Stimulated activated naive B cell treated with anti-CD40 and anti-IgM and Interleukin-4, amounts not matched to agents 10 μg/mL and 1 μg/mL and 100 μg/mL, for 72 hours (primary cell): ENCODE results near the gene HAGHL.

Experiments used
- ATAC-seq, 2 donors: fragments of 150-1000 bp; cut with Tn5 transposase; replicated peaks; 2 replicates each; pipeline ENCODE4 v1.10.0; 2021; ENCODE audit warnings: moderate library complexity in 1 of 2
- DNase-seq: peaks from one replicate; pipeline ENCODE4 v3.0.0; 2021
- H3K27ac Mint-ChIP-seq: one replicate; pipeline ENCODE4 v1.8.0; 2022; ENCODE audit warnings: mild to moderate bottlenecking, mixed read lengths
- H3K27me3 Mint-ChIP-seq, 2 donors: one replicate each; pipeline ENCODE4 v1.8.0; 2022; ENCODE audit warnings: mixed read lengths in 2 of 2
- H3K36me3 Mint-ChIP-seq, 2 donors: one replicate each; pipeline ENCODE4 v1.8.0; 2022; ENCODE audit warnings: mixed read lengths in 2 of 2, mild to moderate bottlenecking in 1 of 2
- H3K4me1 Mint-ChIP-seq, 2 donors: one replicate each; pipeline ENCODE4 v1.8.0; 2022; ENCODE audit warnings: mixed read lengths in 2 of 2, mild to moderate bottlenecking in 1 of 2
- H3K4me3 Mint-ChIP-seq, 2 donors: one replicate each; pipeline ENCODE4 v1.8.0; 2022; ENCODE audit warnings: mild to moderate bottlenecking in 2 of 2, mixed read lengths in 2 of 2, moderate library complexity in 1 of 2
- H3K9me3 Mint-ChIP-seq, 2 donors: one replicate each; pipeline ENCODE4 v1.8.0; 2022; ENCODE audit warnings: mixed read lengths in 2 of 2, mild to moderate bottlenecking in 1 of 2

HAGHL gene

DNA sequence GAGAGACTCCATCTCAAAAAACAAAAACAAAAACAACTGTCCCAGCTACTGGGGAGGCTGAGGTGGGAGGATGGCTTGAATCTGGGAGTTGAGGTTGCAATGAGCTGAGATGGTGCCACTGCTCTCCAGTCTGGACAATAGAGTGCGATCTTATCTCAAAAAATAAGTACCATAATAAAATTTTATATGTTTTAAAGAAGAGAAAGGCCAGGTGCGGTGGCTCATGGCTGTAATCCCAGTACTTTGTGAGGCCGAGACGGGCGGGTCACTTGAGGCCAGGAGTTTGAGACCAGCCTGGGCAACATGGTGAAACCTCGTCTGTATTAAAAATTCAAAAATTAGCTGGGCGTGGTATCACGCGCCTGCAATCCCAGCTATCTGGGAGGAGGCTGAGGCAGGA is 49.9 kb downstream of the HAGHL start:
- Mint-ChIP-seq H3K4me1 (peaks cover 0 to 2% of the 10 kb centered on the region in 2 donors), H3K36me3 (no peaks in the 10 kb centered on the region), H3K27me3 (peaks cover 14 to 21% of the 10 kb centered on the region in 2 donors), H3K4me3 (no peak overlapping the region), H3K9me3 (no peaks in the 10 kb centered on the region), H3K27ac (no peak overlapping the region)
- DNase-seq = no peak
- ATAC-seq = no peak

DNA sequence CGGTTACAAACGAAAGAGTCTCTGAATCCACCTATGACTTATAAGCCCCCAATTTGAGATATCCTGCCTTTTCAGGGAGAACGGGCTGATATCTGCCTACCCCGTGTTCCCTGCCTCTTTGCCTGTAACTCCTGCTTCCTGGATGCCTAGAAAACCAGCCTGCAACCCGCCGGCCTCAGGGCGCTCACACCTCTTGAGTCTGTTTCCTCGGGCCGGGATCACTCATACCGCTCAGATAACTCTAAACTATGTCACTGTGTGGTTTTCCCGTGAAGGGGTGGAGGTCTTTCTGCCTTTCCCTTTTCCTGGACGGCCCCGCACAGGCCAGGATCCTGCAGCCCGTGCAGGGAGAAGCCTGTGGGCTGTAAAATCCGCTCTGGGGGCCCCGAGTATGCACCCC is 50.9 kb downstream of the HAGHL start:
- no peaks in the 10 kb centered on the region for H3K36me3 Mint-ChIP-seq
- peaks cover 17 to 21% of the 10 kb centered on the region in 2 donors for H3K27me3 Mint-ChIP-seq
- no peak for DNase-seq
- no peak overlapping the region for H3K27ac Mint-ChIP-seq
- ATAC-seq = peak in 1 of 2 donors; percentile 24
- no peak overlapping the region for H3K4me3 Mint-ChIP-seq
- no peaks in the 10 kb centered on the region for H3K9me3 Mint-ChIP-seq
- H3K4me1 Mint-ChIP-seq = peaks cover 0 to 2% of the 10 kb centered on the region in 2 donors

DNA sequence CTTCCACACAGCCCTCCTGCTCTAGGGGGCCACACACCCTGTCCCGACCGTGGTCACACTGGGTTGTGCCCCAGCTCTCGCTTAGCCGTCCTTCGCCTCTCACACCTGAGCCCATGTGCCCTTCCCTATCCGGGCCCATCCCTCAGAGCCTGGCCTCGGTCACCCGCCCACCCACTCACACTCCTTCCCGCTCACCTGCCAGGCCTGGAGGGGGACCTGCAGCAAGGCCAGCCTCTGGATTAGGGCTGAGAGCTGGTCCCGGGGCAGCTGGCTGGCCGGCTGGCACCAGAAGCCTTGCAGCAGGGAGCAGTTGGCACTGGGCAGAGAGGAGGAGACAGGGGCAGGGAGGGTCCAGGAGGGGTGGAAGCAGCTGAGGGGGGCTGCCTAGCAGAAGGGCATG is 51.5 kb downstream of the HAGHL start:
- peaks cover 20 to 21% of the 10 kb centered on the region in 2 donors for H3K27me3 Mint-ChIP-seq
- no peak overlapping the region for H3K27ac Mint-ChIP-seq
- no peak overlapping the region for H3K4me3 Mint-ChIP-seq
- peaks cover 0 to 2% of the 10 kb centered on the region in 2 donors for H3K4me1 Mint-ChIP-seq
- no peaks in the 10 kb centered on the region for H3K9me3 Mint-ChIP-seq
- H3K36me3 Mint-ChIP-seq = no peaks in the 10 kb centered on the region
- no peak for ATAC-seq
- no peak for DNase-seq

DNA sequence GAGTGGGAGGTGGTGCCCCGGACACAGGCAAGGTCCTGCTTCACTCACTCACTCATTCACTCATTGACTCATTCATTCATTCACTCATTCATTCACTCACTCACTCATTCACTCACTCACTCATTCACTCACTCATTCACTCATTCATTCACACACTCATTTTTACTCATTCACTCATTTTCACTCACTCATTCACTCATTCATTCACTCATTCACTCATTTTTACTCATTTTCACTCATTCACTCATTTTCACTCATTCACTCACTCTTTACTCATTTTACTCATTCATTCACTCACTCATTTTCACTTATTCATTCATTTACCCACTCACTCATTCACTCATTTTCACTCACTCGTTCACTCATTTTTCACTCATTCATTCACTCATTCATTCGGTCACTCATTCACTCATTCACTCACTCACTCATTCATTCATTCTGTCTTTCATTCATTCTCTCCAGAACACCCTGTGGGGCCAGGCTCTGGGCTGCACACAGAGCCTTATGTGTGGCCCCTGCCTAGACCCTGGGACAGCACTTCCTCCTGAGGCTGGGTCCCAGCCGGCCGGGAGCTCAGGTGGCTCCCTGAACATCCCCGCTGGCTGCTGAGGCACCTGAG is 52.1 kb downstream of the HAGHL start:
- Mint-ChIP-seq H3K36me3 (no peaks in the 10 kb centered on the region), H3K27me3 (peaks cover 21% of the 10 kb centered on the region in 2 donors), H3K27ac (no peak overlapping the region), H3K4me1 (peaks cover 0 to 2% of the 10 kb centered on the region in 2 donors), H3K4me3 (no peak overlapping the region), H3K9me3 (no peaks in the 10 kb centered on the region)
- ATAC-seq (no peak), DNase-seq (no peak)
